HEK293 (cell line): Measurements from ENCODE around the gene ZNF76.

ENCODE experiments used
- ELK4 ChIP-seq: IDR thresholded peaks from 2 replicates; pipeline ENCODE4 v1.6.1; 2011; ENCODE audit warnings: mild to moderate bottlenecking, low read depth, low read length, borderline replicate concordance
- FEZF1 ChIP-seq: fragments of 450-650 bp; formaldehyde crosslinking; IDR thresholded peaks from 2 replicates; pipeline ENCODE4 v1.5.1; 2016; ENCODE audit warnings: missing biosample characterization, missing genetic modification characterization
- KLF1 ChIP-seq: fragments of 450-650 bp; formaldehyde crosslinking; IDR thresholded peaks from 2 replicates; pipeline ENCODE4 v1.5.1; 2016; ENCODE audit warnings: missing biosample characterization, missing genetic modification characterization
- PRDM10 ChIP-seq: fragments of 450-650 bp; formaldehyde crosslinking; IDR thresholded peaks from 2 replicates; pipeline ENCODE4 v1.5.1; 2016; ENCODE audit warnings: missing biosample characterization, missing genetic modification characterization
- PRDM2 ChIP-seq: fragments of 450-650 bp; formaldehyde crosslinking; IDR thresholded peaks from 2 replicates; pipeline ENCODE4 v1.5.1; 2016; ENCODE audit warnings: missing biosample characterization, missing genetic modification characterization, borderline replicate concordance
- SALL2 ChIP-seq: fragments of 450-650 bp; formaldehyde crosslinking; IDR thresholded peaks from 2 replicates; pipeline ENCODE4 v1.5.0; 2017; ENCODE audit warnings: missing biosample characterization, mild to moderate bottlenecking, missing genetic modification characterization, borderline replicate concordance
- TSHZ1 ChIP-seq: fragments of 450-650 bp; formaldehyde crosslinking; IDR thresholded peaks from 2 replicates; pipeline ENCODE4 v1.5.1; 2016; ENCODE audit warnings: missing biosample characterization, missing genetic modification characterization, borderline replicate concordance
- ZBTB6 ChIP-seq: fragments of 450-650 bp; formaldehyde crosslinking; IDR thresholded peaks from 2 replicates; pipeline ENCODE4 v1.5.1; 2017; ENCODE audit warnings: missing biosample characterization, missing genetic modification characterization
- ZBTB8A ChIP-seq: fragments of 450-650 bp; formaldehyde crosslinking; IDR thresholded peaks from 2 replicates; pipeline ENCODE4 v1.5.1; 2016; ENCODE audit warnings: missing biosample characterization, missing genetic modification characterization
- ZNF114 ChIP-seq: fragments of 450-650 bp; formaldehyde crosslinking; IDR thresholded peaks from 2 replicates; pipeline ENCODE4 v1.5.0; 2017; ENCODE audit warnings: missing biosample characterization, missing genetic modification characterization
- ZNF157 ChIP-seq: fragments of 450-650 bp; formaldehyde crosslinking; IDR thresholded peaks from 2 replicates; pipeline ENCODE4 v1.5.1; 2016; ENCODE audit warnings: missing biosample characterization, missing genetic modification characterization
- ZNF354C ChIP-seq: fragments of 450-650 bp; formaldehyde crosslinking; IDR thresholded peaks from 2 replicates; pipeline ENCODE4 v1.5.1; 2016; ENCODE audit warnings: missing biosample characterization, missing genetic modification characterization, low read depth, borderline replicate concordance
- ZNF37A ChIP-seq: fragments of 450-650 bp; IDR thresholded peaks from 2 replicates; pipeline ENCODE4 v1.5.1; 2018; ENCODE audit warnings: missing biosample characterization, missing genetic modification characterization
- ZNF423 ChIP-seq: fragments of 450-650 bp; formaldehyde crosslinking; IDR thresholded peaks from 2 replicates; pipeline ENCODE4 v1.5.1; 2016; ENCODE audit warnings: missing biosample characterization, missing genetic modification characterization
- ZNF544 ChIP-seq: fragments of 450-650 bp; formaldehyde crosslinking; IDR thresholded peaks from 2 replicates; pipeline ENCODE4 v1.5.0; 2017; ENCODE audit warnings: missing biosample characterization, missing genetic modification characterization
- ZNF610 ChIP-seq: fragments of 450-650 bp; formaldehyde crosslinking; IDR thresholded peaks from 2 replicates; pipeline ENCODE4 v1.5.1; 2016; ENCODE audit warnings: missing biosample characterization, missing genetic modification characterization, borderline replicate concordance
- ZNF704 ChIP-seq: fragments of 450-650 bp; formaldehyde crosslinking; IDR thresholded peaks from 2 replicates; pipeline ENCODE4 v1.5.1; 2016; ENCODE audit warnings: missing biosample characterization, missing genetic modification characterization
- ZNF707 ChIP-seq: fragments of 450-650 bp; formaldehyde crosslinking; IDR thresholded peaks from 2 replicates; pipeline ENCODE4 v1.5.1; 2016; ENCODE audit warnings: missing biosample characterization, missing genetic modification characterization
- ZSCAN5A ChIP-seq: fragments of 450-650 bp; formaldehyde crosslinking; IDR thresholded peaks from 2 replicates; pipeline ENCODE4 v1.5.1; 2016; ENCODE audit warnings: missing biosample characterization, missing genetic modification characterization

The ZNF76 gene

GRCh38 chr6:35318196-35319171, 58.9 kb downstream of the ZNF76 start (continued):
- TF ChIP-seq PRDM2 (tag by site-specific recombination) (no peak), PRDM10 (tag by site-specific recombination) (peak; percentile 75), ZNF37A (no peak), ZBTB6 (tag by site-specific recombination) (peak; percentile 90), ZBTB8A (tag by site-specific recombination) (peak; percentile 47), ZNF354C (tag by site-specific recombination) (no peak), TSHZ1 (tag by site-specific recombination) (no peak), ZSCAN5A (peak; percentile 93), ZNF423 (no peak), ZNF544 (tag by site-specific recombination) (no peak), ELK4 (no peak), ZNF157 (no peak), ZNF707 (no peak), ZNF610 (tag by site-specific recombination) (peak; percentile 96), FEZF1 (tag by site-specific recombination) (no peak), KLF1 (tag by site-specific recombination) (peak; percentile 52), ZNF114 (no peak), SALL2 (no peak), ZNF704 (tag by site-specific recombination) (no peak)
